ENCODE results near the gene TPH2.

GRCh38 chr12:71958993-71959578, 20.4 kb downstream of the TPH2 start:
- TF ChIP-seq CTCF (IDR thresholded peaks at IDR 0.05) (no peak), BHLHE40 (IDR thresholded peaks at IDR 0.05; ENCODE audit: low read depth, low read length) (no peak), PHF8 (IDR thresholded peaks at IDR 0.05; ENCODE audit: borderline replicate concordance, low read depth) (no peak), USF2 (IDR thresholded peaks at IDR 0.05) (no peak), ZFP36 (IDR thresholded peaks at IDR 0.05; ENCODE audit: borderline replicate concordance, partially characterized antibody) (no peak), ESRRA (IDR thresholded peaks at IDR 0.05; ENCODE audit: borderline replicate concordance, low read length) (no peak), POLR2A (IDR thresholded peaks at IDR 0.05; ENCODE audit: low read length) (no peak), KDM5A (IDR thresholded peaks at IDR 0.05) (no peak), MAZ (IDR thresholded peaks at IDR 0.05; ENCODE audit: borderline replicate concordance, low read depth, low read length) (no peak), EP300 (IDR thresholded peaks at IDR 0.05) (no peak), FOSL2 (IDR thresholded peaks at IDR 0.05) (no peak), FOSL2 (CRISPR knock-in tag; IDR thresholded peaks at IDR 0.05) (no peak), RAD21 (conservative IDR thresholded peaks at IDR 0.05 in 1 of 2, IDR thresholded peaks at IDR 0.05 in 1 of 2) (no peak)
